ENCODE results near the gene ANKHD1.
"Not testable (repeated sequence)": the region's sequence is repeated elsewhere in the genome, so short reads cannot be mapped to it uniquely, and the experiment has no call there.

ANKHD1 gene

DNA sequence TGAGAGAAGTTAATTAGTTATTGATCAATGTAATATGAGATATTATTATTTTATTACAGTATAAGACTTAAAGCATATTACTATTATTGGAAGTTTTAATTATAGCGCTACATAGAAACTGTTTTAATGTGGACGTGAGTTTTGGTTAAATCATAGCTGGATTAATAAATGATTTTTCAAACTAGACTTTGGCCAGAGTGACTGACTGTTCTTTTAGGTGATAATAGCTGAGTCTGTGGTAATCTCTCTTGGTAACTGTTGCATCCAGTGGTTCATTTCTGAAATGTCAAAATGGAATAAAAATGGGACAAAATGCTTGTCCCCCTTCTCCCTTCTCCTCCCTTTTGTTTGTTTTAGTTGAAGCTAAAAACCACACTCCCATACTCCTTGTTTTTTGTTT is 28.1 kb downstream of the ANKHD1 start:
- no peak for DNase-seq

DNA sequence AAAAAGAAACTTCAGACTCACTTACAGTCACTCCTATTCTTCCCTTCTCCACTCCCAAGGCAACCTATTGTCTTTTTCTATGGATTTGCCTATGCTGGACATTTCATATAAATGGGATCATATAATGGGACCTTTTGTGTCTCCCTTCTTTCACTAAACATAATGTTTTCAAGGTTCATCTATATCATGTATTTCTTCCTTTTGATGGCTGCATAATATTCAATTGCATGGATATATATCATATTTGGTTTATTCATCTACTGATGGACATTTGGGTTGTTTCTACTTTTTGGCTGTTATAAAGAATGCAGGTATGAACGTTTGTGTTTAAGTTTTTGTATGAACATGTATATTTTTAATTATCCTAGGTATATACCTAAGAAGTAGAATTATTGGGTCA is 30.6 kb downstream of the ANKHD1 start:
- DNase-seq: no peak

DNA sequence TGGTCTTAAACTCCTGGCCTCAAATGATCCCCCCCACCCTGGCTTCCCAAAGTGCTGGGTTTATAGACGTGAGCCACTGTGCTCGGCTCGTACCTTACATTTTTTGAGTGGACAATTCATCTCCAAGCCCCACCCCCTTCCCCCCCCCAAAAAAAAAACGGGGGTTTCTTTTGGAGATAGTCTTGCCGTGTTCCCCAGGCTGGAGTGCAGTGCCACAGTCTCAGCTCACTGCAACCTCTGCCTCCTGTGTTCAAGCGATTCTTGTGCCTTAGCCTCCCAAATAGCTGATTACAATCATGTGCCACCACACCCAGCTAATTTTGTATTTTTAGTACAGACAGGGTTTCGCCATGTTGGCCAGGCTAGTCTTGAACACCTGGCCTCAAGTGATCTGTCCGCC is 31.3 kb downstream of the ANKHD1 start:
- DNase-seq: no peak

DNA sequence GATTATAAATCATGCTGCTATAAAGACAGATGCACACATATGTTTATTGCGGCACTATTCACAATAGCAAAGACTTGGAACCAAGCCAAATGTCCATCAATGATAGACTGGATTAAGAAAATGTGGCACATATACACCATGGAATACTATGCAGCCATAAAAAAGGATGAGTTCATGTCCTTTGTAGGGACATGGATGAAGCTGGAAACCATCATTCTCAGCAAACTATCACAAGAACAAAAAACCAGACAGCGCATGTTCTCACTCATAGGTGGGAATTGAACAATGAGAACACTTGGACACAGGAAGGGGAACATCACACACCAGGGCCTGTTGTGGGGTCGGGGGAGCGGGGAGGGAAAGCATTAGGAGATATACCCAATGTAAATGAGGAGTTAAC is 55.7 kb downstream of the ANKHD1 start:
- not testable (repeated sequence) for DNase-seq

DNA sequence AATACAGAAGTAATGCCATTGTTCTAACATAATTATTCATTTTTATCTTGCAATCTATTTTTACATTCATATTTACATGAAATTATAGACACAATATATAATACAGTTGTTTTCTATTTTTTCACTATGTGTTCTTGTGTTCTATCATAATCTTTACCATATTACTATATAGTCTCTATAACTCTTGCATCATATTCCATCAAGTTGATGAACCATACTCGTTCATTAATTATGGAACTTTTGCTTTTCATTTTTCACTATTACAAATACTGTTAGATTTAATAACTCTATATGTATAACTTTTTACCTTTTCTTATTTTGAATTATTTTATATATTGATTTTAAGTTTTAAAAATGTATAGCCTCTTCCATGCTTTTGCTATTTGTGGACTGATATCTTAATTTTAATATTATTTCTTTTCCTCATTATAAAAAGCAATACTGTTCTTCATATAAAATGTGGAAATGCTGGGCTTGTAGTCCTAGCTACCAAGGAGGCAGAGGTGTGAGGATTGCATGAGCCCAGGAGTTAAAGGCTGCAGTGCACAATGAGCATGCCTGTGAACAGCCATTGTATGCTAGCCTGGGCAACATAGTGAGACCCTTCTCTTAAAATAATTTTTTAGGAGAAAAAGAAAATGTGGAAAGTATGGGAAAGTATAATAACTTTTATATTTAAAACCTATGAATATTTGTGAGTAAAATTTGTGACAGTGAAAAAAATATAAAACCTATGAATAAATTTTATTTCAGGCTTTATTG is 65.5 kb downstream of the ANKHD1 start:
- DNase-seq: no peak

DNA sequence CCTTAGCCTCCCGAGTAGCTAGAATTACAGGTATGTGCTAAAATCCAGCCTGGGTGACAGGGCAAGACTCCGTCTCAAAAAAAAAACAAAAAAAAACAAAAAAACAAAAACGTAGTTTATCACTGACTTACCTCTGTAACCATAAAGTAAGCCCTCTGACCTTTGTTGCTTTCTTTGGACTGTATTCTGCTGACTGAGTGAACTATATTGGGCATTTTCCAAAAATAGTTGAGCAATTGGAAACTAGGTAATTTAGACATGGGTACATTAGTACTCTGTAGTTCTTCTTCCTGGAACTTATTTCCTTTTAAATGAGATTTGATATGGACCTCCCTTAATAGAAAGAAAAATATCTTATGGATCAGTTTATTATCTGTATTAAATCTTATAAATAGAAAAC is 66.6 kb downstream of the ANKHD1 start:
- DNase-seq: no peak

DNA sequence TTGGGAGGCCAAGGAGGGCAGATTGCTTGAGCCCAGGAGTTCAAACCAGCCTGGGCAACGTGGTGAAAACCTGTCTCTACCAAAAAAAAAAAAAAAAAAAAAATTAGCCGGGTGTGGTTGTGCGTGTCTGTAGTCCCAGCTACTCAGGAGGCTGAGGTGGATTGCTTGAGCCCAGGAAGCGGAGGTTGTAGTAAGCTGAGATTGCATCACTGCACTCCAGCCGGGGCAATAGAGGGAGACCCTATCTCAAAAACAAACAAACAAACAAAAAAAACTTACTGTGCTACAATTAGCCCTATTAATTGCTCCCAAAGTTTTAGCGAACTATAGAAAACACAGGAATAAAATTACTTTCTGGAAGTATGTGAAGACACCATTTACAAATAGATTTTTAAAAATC is 67.6 kb downstream of the ANKHD1 start:
- DNase-seq: no peak

- DNase-seq: no peak
Observed at GRCh38 chr5:140480310-140481014, 78.8 kb downstream of the ANKHD1 start.

GRCh38 chr5:140481758-140482157 is 80.1 kb downstream of the ANKHD1 start:
- no peak for DNase-seq

GRCh38 chr5:140483055-140483454 is 81.4 kb downstream of the ANKHD1 start:
- no peak for DNase-seq

GRCh38 chr5:140488141-140488540 is 86.5 kb downstream of the ANKHD1 start:
- not testable (repeated sequence) for DNase-seq

DNA sequence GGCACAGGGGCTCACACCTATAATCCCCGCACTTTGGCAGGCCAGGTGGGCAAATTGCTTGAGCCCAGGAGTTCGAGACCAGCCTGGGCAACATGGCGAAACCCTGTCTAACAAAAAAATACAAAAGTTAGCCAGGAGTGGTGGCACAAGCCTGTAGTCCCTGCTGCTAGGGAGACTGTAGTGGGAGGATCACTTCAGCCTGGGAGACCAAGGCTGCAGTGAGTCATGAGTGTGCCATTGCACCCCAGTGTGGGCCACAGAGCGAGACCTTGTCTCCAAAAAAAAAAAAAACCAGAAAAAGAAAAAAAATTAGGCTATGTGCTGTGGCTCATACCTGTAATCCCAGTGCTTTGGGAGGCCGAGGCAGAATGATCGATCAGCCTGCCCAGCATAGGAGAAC is 87.3 kb downstream of the ANKHD1 start:
- no peak for DNase-seq

DNA sequence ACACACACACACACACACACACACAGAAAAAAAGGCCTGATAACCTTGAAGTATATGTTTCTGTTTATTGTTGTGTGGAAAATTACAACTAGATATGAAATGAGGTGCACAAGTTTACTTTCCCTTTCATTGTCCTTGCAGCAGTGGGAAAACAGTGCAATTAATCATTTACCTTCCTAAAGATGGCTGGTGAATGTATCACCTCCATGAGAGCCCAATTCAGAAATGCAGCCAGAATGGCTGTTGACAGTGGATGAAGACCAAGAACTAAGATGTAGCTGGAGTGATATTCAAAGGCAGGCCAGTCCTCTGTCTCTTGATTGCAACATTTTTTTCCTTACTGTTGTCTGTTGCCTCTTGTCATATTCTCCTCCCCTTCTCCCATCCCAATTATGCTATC is 96.3 kb downstream of the ANKHD1 start:
- no peak for DNase-seq

DNA sequence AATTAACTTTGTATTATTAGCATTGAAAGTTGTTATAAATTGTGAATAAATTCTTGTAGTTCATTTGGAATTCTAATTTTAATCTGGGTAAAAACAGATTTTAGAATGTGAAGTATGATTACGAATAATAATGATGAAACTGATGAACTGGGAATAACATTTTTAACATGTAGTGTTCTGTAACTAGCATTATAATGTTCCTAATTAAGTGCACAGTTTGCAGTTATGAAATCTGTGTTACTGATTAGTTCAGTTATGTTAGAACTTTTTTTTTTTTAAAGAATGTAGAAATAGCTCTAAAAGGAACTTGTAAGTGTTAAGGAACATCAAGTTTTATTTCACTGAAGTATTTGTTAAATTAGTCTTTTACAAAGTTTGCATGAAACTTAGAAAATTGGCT is 97.0 kb downstream of the ANKHD1 start:
- no peak for DNase-seq

DNA sequence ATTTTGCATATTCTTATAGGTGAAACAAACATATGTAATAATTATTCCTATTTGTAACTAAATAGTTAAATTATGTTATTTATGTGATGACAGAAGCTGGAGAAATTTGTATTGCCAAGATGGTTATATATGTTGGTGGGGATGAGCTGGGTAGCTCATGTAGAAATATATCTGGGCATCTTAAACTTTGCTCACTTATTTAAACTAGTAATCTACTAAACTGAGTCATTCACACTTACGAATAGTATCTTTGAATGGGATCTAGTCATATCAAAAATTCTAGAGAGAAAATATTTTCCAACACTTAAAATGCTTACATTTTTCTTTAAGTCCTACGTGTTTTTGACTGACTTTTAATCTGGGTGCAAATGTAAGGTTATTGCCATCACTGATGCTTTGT is 101.2 kb downstream of the ANKHD1 start:
- no peak for DNase-seq

GRCh38 chr5:140509898-140510297 is 108.3 kb downstream of the ANKHD1 start:
- no peak for DNase-seq

DNA sequence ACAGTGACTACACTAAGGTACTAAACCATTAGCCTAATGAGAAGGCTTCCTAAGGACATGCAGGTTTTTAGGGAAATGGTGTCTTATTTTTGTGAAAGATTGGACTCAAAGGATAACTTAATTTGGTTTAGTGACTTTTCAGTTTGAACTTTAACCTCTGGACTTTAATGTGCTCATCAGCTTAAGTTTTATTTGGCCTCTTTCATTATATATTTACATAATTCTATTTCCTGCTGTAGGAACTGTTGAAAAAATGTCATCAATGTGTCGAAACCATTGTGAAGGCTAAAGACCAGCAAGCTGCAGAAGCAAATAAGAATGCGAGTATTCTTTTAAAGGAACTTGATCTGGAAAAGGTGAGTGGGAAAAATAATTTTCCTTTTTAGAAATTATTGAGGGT is 111.5 kb downstream of the ANKHD1 start:
- DNase-seq: no peak

GRCh38 chr5:140524003-140524402 is 122.4 kb downstream of the ANKHD1 start:
- DNase-seq: no peak

DNA sequence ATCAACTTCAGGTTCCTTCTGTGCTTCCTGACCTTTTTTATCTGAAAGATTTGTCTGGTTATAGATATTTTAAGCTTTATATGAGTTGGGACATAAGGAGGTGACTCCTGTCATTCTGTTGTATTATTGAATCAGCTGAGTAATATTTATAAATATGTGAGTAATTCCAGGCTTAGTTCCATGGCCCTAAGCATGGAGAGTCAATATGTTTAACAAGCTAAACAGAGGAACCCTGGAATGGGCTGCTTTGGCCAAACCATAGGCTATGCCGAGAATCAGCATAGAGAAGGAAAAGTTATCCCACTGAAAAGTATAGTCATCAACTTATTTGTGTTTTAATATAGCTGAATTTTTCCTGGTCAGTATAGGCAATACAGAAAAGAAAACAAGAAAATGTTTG is 138.6 kb downstream of the ANKHD1 start:
- DNase-seq: no peak

- no peak for DNase-seq
Observed at GRCh38 chr5:140542972-140543371, 141.3 kb downstream of the ANKHD1 start.

DNA sequence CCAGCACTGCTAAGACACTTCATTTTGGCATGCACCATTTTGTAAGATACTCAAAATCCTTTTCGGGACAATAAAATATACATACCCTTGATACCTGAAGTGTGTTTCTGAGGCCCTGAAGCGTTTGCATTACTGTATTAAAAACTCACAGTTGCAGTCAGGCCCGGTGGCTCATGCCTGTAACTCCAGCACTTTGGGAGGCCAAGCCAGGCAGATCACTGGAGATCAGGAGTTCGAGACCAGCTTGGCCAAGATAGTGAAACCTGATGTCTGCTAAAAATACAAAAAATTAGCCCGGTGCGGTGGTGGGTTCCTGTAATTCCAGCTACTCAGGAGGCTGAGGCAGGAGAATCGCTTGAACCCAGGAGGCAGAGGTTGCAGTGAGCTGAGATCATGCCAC is 143.4 kb downstream of the ANKHD1 start:
- no peak for DNase-seq

DNA sequence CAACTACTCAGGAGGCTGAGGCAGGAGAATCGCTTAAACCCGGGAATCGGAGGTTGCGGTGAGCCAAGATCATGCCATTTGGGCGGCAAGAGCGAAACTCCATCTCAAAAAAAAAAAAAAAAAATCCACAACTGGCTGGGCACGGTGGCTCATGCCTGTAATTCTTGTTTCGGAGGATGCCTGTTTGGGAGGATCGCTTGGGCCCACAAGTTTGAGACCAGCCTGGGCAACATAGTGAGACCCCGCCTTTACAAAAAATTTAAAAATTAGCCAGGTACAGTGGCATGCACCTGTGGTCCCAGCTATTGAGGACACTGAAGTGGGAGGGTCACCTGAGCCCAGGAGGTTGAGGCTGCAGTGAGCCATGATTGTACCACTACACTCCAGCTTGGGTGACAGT is 144.0 kb downstream of the ANKHD1 start:
- DNase-seq: no peak

DNA sequence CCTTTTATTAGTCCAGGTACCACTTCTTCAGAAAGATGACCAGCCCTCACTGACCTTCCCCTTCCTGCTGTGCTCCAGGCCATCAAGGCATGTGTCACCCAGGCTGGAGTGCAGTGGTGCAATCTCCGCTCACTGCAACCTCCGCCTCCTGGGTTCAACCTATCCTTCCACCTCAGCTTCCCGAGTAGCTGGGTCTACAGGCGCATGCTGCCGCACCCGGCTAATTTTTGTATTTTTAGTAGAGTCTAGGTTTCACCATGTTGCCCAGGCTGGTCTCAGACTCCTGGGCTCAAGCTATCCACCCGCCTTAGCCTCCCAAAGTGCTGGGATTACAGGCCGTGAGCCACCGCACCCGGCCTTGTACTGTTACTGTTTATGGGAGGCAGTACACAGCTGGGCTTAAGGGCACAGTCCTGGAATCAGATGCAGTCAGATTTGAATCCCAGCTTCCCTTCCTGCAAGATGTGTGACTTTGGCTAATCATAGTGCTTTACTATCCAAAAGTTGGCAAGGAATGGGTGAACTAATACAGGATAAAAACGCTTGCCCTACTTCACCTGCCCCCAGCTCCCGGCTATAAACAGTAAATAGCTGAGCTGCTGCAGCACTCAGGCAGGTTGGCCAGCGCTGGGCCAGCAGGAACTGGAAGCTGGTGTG is 145.3 kb downstream of the ANKHD1 start:
- DNase-seq: no peak
